ENCODE measurements around the gene STOM.

STOM gene

GRCh38 chr9:121344184-121344583 is 25.9 kb downstream of the STOM start:
- no peak for DNase-seq

- peak in 1 of 5 donors; percentile 44 for DNase-seq
Measured at GRCh38 chr9:121340676-121341392, 29.2 kb downstream of the STOM start.

- DNase-seq: no peak
Measured at GRCh38 chr9:121339437-121339836, 30.6 kb downstream of the STOM start.

- DNase-seq: no peak
Measured at GRCh38 chr9:121336665-121337064, 33.4 kb downstream of the STOM start.

- DNase-seq: no peak
Measured at GRCh38 chr9:121333950-121334773, 35.9 kb downstream of the STOM start.

GRCh38 chr9:121331992-121332685 is 37.9 kb downstream of the STOM start:
- no peak for DNase-seq

- no peak for DNase-seq
Measured at GRCh38 chr9:121331549-121331948, 38.5 kb downstream of the STOM start.

- no peak for DNase-seq
Measured at GRCh38 chr9:121328876-121329681, 41.0 kb downstream of the STOM start.

- DNase-seq: no peak
Measured at GRCh38 chr9:121328476-121328875, 41.6 kb downstream of the STOM start.

- no peak for DNase-seq
Measured at GRCh38 chr9:121326901-121327613, 43.0 kb downstream of the STOM start.

GRCh38 chr9:121326130-121326838 is 43.8 kb downstream of the STOM start:
- no peak for DNase-seq

- no peak for DNase-seq
Measured at GRCh38 chr9:121325387-121325786, 44.7 kb downstream of the STOM start.

- no peak for DNase-seq
Measured at GRCh38 chr9:121324755-121325154, 45.3 kb downstream of the STOM start.

- DNase-seq: no peak
Measured at GRCh38 chr9:121324316-121324715, 45.7 kb downstream of the STOM start.

GRCh38 chr9:121323449-121324151 is 46.5 kb downstream of the STOM start:
- no peak for DNase-seq

GRCh38 chr9:121322737-121323448 is 47.2 kb downstream of the STOM start:
- DNase-seq: no peak

- peak in 1 of 5 donors; percentile 13 for DNase-seq
Measured at GRCh38 chr9:121322037-121322736, 47.9 kb downstream of the STOM start.

- peak in 1 of 5 donors; percentile 36 for DNase-seq
Measured at GRCh38 chr9:121321016-121321503, 49.0 kb downstream of the STOM start.

GRCh38 chr9:121319383-121319780 is 50.7 kb downstream of the STOM start:
- no peak for DNase-seq

Data from T-helper 1 cell (primary cell).